PFSK-1 (cell line): Measurements from ENCODE around the gene CHD6.

Source experiments
- FOXP2 ChIP-seq: optimal IDR thresholded peaks from 2 replicates; pipeline ENCODE3; 2011; ENCODE audit warnings: borderline replicate concordance, control low read depth, inconsistent platforms; ENCODE audit not compliant: insufficient read depth; ENCODE audit errors: extremely low read length, extremely low read depth
- POLR2AphosphoS5 ChIP-seq: IDR thresholded peaks from 2 replicates; pipeline ENCODE4 v1.6.1; 2012; ENCODE audit warnings: low read depth, mild to moderate bottlenecking, control low read depth, low read length, moderate library complexity
- SIN3A ChIP-seq: IDR thresholded peaks from 2 replicates; pipeline ENCODE4 v1.6.1; 2012; ENCODE audit warnings: mild to moderate bottlenecking, low read length, moderate library complexity, borderline replicate concordance; ENCODE audit not compliant: insufficient read depth
- TAF1 ChIP-seq: IDR thresholded peaks from 2 replicates; pipeline ENCODE4 v1.6.1; 2012; ENCODE audit warnings: low read length, control low read depth, borderline replicate concordance; ENCODE audit not compliant: insufficient read depth
- TF ChIP-seq, protein P1 (sequence below), 2 experiments: IDR thresholded peaks; 2 replicates each; pipeline versions ENCODE4 v1.6.1 to v1.8.0; 2011 to 2012; ENCODE audit warnings: low read depth in 2 of 2, low read length in 2 of 2, control low read depth in 1 of 2, inconsistent platforms in 1 of 2, mild to moderate bottlenecking in 1 of 2, moderate library complexity in 1 of 2; ENCODE audit not compliant: insufficient read depth in 1 of 2

- no peak for TF ChIP-seq TAF1
- TF ChIP-seq, protein P1, sequence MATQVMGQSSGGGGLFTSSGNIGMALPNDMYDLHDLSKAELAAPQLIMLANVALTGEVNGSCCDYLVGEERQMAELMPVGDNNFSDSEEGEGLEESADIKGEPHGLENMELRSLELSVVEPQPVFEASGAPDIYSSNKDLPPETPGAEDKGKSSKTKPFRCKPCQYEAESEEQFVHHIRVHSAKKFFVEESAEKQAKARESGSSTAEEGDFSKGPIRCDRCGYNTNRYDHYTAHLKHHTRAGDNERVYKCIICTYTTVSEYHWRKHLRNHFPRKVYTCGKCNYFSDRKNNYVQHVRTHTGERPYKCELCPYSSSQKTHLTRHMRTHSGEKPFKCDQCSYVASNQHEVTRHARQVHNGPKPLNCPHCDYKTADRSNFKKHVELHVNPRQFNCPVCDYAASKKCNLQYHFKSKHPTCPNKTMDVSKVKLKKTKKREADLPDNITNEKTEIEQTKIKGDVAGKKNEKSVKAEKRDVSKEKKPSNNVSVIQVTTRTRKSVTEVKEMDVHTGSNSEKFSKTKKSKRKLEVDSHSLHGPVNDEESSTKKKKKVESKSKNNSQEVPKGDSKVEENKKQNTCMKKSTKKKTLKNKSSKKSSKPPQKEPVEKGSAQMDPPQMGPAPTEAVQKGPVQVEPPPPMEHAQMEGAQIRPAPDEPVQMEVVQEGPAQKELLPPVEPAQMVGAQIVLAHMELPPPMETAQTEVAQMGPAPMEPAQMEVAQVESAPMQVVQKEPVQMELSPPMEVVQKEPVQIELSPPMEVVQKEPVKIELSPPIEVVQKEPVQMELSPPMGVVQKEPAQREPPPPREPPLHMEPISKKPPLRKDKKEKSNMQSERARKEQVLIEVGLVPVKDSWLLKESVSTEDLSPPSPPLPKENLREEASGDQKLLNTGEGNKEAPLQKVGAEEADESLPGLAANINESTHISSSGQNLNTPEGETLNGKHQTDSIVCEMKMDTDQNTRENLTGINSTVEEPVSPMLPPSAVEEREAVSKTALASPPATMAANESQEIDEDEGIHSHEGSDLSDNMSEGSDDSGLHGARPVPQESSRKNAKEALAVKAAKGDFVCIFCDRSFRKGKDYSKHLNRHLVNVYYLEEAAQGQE (IDR thresholded peaks at IDR 0.05; ENCODE audit: insufficient read depth in 1 of 2, low read depth in 2 of 2, low read length in 2 of 2), result no peak
- no peak for TF ChIP-seq POLR2AphosphoS5
- no peak for TF ChIP-seq SIN3A
- no peak for TF ChIP-seq FOXP2
These were observed 219.8 kb downstream of the CHD6 start for GRCh38 chr20:41398408-41398807.
